ENCODE results near the gene CLEC12A.

Gene CLEC12A

DNA sequence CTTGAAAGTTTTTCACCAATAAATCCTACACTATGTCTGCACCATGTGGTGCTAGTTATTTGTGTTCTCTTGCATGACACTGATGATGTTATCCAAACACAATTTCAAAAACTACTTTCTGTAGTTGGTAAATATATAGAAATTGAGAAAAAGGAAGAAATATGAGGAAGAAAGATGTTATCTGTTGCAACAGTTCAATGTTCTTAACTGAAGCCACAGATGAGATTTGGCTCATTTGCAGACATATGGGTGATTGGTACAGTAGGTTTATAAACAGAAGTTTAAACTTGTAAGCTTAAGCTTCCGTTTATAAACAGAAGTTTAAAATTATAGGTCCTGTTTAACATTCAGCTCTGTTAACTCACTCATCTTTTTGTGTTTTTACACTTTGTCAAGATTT is at the start of gene CLEC12A:
Gene CLEC12A (plus strand): TSS at position 229 of the 400 bp plus-strand sequence. CDS start 188 bp downstream, outside the sequence.
- peaks cover 13% of the 10 kb centered on the region for H3K27me3 Mint-ChIP-seq
- DNase-seq (ENCODE audit: low spot score in 2 of 2), result no peak
- ATAC-seq (ENCODE audit: low read depth), result no peak
- peaks cover 14% of the 10 kb centered on the region for H3K36me3 Mint-ChIP-seq
- peaks cover 9% of the 10 kb centered on the region for H3K9me3 Mint-ChIP-seq
- H3K4me3 Mint-ChIP-seq, result no peak within 1 kb of the TSS
- H3K4me1 Mint-ChIP-seq, result peaks cover 4% of the 10 kb centered on the region
- H3K27ac Mint-ChIP-seq, result no peak within 1 kb of the TSS

DNA sequence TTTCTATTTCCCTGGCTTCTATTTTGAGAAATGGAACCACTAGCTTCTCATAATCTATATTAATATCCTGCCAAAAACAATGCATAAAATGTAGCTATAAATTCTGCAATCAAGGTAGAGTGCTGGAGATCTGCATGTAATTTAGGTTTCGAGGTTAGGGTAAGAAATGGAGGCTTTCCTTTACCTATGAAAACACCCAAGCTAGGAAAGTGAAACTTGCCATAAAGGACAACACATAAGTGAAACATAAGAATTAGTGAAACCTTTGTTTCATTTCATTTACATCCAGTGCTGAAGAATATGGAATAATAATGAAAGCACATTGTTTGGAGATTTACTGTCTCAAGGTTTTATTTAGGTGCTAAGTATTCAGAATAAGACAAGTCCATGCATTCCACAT is 48.8 kb upstream of the CLEC12A start:
- Mint-ChIP-seq H3K27me3 (peaks cover 16% of the 10 kb centered on the region), H3K9me3 (no peaks in the 10 kb centered on the region), H3K36me3 (no peaks in the 10 kb centered on the region), H3K4me3 (no peak overlapping the region), H3K27ac (no peak overlapping the region), H3K4me1 (peaks cover 4% of the 10 kb centered on the region)
- ATAC-seq (ENCODE audit: low read depth) (no peak), DNase-seq (ENCODE audit: low spot score in 2 of 2) (no peak)

DNA sequence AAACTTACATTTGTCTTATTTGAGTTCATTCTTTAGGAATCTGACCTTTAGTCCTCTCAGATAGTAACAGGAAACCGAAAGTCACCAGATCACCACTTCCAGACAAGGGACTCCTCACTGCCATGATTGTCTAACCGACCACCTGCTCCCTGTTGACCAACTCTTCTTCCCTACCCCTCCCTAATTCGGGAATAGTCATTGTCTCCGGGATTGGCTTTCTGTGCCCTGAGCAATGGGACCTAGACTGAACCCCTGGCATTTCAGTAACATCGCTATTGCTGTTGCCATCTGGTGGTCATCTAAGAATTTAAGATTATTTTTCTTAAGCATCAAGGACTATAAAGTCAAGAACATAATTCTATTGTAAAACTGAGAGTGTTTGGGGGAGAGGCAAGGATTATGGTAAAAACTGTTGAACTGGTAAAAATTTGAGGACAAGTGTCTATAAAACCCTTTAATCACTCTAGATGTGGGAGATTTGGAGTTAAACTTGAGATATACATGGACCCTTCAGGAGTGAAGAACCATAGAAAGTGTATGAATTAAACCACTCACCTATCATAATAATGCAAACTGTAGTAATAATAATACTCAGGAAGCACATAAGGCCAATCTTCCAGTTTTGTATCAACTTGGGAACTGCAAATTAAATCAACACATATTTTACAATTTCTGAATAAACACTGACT is 45.4 kb upstream of the CLEC12A start:
- Mint-ChIP-seq H3K27ac (no peak overlapping the region), H3K36me3 (no peaks in the 10 kb centered on the region), H3K9me3 (no peaks in the 10 kb centered on the region), H3K4me1 (peaks cover 4% of the 10 kb centered on the region), H3K27me3 (peaks cover 8% of the 10 kb centered on the region), H3K4me3 (peak overlapping the region; percentile 76)
- DNase-seq (ENCODE audit: low spot score in 2 of 2) (peak in 1 of 2 donors; percentile 20), ATAC-seq (ENCODE audit: low read depth) (peak; percentile 53)

DNA sequence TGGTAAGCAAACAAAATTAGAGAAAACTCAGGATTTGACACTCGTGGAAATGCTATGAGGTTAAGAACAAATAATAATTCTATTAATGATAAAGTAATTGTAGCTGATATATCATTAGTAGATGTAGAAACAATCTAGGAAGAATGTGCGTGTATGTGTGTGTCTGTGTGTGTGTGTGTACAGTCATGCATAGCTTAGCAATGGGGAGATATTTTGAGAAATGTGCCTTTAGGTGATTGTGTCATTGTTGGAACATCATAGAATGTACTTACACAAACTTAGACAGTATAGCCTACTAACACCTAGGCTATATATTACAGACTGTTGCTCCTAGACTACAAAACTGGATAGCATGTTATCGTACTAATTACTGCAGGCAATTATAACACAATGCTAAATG is 44.3 kb upstream of the CLEC12A start:
- Mint-ChIP-seq H3K36me3 (no peaks in the 10 kb centered on the region), H3K4me1 (peaks cover 4% of the 10 kb centered on the region), H3K27ac (no peak overlapping the region), H3K9me3 (no peaks in the 10 kb centered on the region), H3K4me3 (no peak overlapping the region), H3K27me3 (peaks cover 8% of the 10 kb centered on the region)
- DNase-seq (ENCODE audit: low spot score in 2 of 2), result no peak
- ATAC-seq (ENCODE audit: low read depth), result no peak

DNA sequence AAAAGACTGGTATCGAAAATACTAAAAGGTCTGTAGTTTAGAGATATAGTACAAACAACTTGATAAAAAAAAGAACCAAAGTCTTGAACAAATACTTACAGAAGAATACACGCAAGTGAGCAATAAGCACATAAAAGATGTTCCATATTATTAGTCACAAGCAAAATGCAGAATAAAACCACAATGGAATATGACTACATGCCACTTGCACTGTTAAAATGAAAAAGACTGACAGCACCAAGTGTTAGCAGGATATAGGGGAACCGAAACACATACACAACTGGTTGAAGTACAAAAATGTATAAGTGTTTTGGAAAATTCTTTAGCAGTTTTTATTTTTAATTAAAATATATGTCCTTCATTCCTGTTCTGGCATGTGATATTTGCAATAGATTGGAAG is 42.6 kb upstream of the CLEC12A start:
- Mint-ChIP-seq H3K4me3 (no peak overlapping the region), H3K9me3 (no peaks in the 10 kb centered on the region), H3K27ac (no peak overlapping the region), H3K36me3 (no peaks in the 10 kb centered on the region), H3K4me1 (peaks cover 4% of the 10 kb centered on the region), H3K27me3 (peaks cover 14% of the 10 kb centered on the region)
- no peak for DNase-seq (ENCODE audit: low spot score in 2 of 2)
- no peak for ATAC-seq (ENCODE audit: low read depth)

DNA sequence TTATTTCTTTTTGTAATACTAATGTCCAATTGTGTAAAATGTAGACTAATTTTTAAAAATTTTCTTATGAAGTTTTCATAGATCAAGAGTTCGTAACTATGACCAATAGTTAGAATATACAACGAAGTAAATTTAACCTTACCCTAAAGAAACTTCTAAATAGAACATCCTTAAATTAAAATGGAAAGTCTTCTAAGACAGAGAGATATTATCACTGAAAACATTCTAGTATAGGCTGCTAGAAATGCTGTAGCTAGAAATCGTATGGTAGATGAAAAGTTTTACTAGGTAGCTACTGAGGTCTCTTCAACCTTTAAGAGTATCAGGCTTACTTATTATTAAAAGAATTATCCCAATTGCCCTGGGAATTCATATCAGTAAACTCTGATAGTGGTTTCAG is 40.0 kb upstream of the CLEC12A start:
- no peak overlapping the region for H3K4me3 Mint-ChIP-seq
- no peaks in the 10 kb centered on the region for H3K9me3 Mint-ChIP-seq
- H3K27me3 Mint-ChIP-seq, result peaks cover 19% of the 10 kb centered on the region
- no peak for DNase-seq (ENCODE audit: low spot score in 2 of 2)
- no peak overlapping the region for H3K27ac Mint-ChIP-seq
- H3K36me3 Mint-ChIP-seq, result no peaks in the 10 kb centered on the region
- ATAC-seq (ENCODE audit: low read depth), result no peak
- H3K4me1 Mint-ChIP-seq, result no peaks in the 10 kb centered on the region

DNA sequence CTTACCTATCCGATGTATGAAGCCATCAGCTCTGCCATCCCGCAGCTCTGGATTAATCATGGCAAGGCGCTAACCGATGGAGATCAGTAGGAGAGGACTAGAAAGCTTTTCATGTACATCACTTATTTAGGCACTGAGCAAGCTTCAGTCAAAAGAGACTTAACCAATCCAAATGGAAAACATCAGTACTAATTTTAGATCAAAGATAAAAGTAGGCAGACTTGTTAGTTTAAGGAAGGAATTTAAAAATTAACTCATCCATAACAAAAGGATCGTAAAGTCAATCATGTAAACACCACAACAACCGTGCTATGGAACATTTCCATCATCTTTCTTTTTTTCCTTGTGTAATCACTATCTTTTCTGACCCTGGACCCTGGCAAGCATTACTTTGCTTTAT is 38.9 kb upstream of the CLEC12A start, which contains the start of gene CLEC2A:
Gene CLEC2A (minus strand): TSS at position 101 of the 400 bp plus-strand sequence. CDS start 41 bp downstream, at position 60.
- no peaks in the 10 kb centered on the region for H3K9me3 Mint-ChIP-seq
- peaks cover 15% of the 10 kb centered on the region for H3K27me3 Mint-ChIP-seq
- no peaks in the 10 kb centered on the region for H3K4me1 Mint-ChIP-seq

DNA sequence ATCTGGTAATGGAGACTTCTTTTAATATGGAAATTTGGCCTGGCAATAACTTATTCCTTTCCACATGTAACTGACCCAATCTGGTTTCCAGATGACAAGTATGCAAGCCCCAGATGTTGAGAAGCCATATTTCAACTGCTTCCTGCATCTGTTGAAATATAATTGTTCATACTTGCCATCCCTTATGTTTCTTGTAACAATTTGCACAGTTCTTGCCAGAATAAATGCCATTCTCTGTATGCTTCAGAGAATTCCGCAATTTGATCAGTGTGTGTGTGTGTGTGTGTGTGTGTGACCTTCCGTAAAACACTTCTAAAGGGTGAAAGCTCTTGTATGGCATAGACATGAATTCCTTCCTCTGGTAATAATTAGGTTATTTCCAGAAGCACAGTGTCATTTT is 37.3 kb upstream of the CLEC12A start:
- no peak for DNase-seq (ENCODE audit: low spot score in 2 of 2)
- peaks cover 14% of the 10 kb centered on the region for H3K27me3 Mint-ChIP-seq
- no peak overlapping the region for H3K4me3 Mint-ChIP-seq
- H3K9me3 Mint-ChIP-seq, result no peaks in the 10 kb centered on the region
- no peaks in the 10 kb centered on the region for H3K4me1 Mint-ChIP-seq
- no peak for ATAC-seq (ENCODE audit: low read depth)
- no peaks in the 10 kb centered on the region for H3K36me3 Mint-ChIP-seq
- H3K27ac Mint-ChIP-seq, result no peak overlapping the region

More for the DNA sequence above, 38.9 kb upstream of the CLEC12A start, which contains the start of gene CLEC2A:
- DNase-seq (ENCODE audit: low spot score in 2 of 2) (no peak), ATAC-seq (ENCODE audit: low read depth) (no peak)
- H3K36me3 Mint-ChIP-seq, result no peaks in the 10 kb centered on the region
- no peak within 1 kb of the TSS for H3K4me3 Mint-ChIP-seq
- no peak within 1 kb of the TSS for H3K27ac Mint-ChIP-seq

DNA sequence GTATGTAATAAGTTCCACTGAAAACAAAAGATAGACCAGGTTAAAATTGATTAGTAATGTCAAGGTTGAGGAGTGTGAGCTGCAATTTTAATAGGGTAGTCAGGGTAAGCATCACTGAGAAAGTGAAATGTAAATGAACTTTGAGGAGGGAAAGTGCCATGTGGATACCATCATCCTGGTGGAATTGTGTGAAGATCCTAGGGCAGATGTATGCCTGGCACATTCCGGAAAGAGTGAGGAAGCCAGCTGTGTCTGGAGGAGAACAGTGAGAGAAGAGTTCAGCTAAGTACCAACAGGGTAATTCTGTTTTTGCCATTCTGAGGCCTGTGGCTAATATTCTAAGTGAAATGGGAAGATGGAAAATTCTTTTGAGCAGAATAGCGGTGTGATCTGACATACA is 36.2 kb upstream of the CLEC12A start:
- Mint-ChIP-seq H3K36me3 (no peaks in the 10 kb centered on the region), H3K27ac (no peak overlapping the region), H3K27me3 (peaks cover 14% of the 10 kb centered on the region), H3K4me3 (no peak overlapping the region), H3K4me1 (no peaks in the 10 kb centered on the region), H3K9me3 (no peaks in the 10 kb centered on the region)
- ATAC-seq (ENCODE audit: low read depth), result no peak
- no peak for DNase-seq (ENCODE audit: low spot score in 2 of 2)

DNA sequence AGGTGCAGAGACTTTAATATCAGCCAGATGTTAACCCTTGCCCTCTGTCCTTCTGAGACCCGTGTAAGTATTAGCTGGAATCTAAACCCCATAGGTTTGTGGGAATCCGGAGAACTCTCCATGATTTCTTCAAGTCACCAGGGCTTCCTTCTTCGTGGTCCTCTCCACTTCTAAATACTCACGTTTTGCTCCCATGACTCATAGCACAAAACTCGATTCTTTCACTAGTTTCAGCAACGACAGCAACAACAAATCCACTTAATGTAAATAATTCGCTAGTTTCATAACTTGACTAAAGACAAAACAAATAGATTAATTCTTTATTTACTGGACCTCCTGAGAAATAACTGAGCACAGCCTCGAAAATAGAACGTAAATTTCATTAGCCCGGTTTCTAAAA is 34.6 kb upstream of the CLEC12A start:
- no peak for ATAC-seq (ENCODE audit: low read depth)
- H3K27me3 Mint-ChIP-seq, result peaks cover 16% of the 10 kb centered on the region

DNA sequence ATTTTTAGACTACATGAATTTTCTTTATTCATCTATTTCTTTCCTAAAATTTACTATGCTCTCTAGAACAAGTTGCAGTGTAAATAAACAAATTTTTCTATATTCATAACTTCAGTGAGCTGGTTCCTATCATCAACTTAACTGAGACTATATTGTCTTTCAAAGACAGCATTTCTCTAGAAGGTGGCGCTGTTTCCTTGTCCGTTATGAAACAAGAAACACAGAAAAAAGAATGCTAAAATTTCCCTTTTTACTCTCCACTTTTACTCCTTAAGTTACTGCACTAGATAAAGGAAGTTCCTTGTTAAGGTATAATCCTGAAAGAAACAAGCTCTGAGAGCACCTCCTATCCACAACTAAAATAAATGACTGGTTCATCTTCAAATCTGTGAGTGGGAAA is 30.8 kb upstream of the CLEC12A start:
- Mint-ChIP-seq H3K4me1 (peaks cover 9% of the 10 kb centered on the region), H3K9me3 (no peaks in the 10 kb centered on the region), H3K36me3 (no peaks in the 10 kb centered on the region), H3K27ac (no peak overlapping the region), H3K4me3 (no peak overlapping the region), H3K27me3 (peaks cover 3% of the 10 kb centered on the region)
- DNase-seq (ENCODE audit: low spot score in 2 of 2) (no peak), ATAC-seq (ENCODE audit: low read depth) (no peak)

More for the DNA sequence above, 34.6 kb upstream of the CLEC12A start:
- Mint-ChIP-seq H3K4me3 (no peak overlapping the region), H3K4me1 (peaks cover 2% of the 10 kb centered on the region), H3K9me3 (no peaks in the 10 kb centered on the region), H3K27ac (no peak overlapping the region), H3K36me3 (no peaks in the 10 kb centered on the region)
- DNase-seq (ENCODE audit: low spot score in 2 of 2), result no peak

DNA sequence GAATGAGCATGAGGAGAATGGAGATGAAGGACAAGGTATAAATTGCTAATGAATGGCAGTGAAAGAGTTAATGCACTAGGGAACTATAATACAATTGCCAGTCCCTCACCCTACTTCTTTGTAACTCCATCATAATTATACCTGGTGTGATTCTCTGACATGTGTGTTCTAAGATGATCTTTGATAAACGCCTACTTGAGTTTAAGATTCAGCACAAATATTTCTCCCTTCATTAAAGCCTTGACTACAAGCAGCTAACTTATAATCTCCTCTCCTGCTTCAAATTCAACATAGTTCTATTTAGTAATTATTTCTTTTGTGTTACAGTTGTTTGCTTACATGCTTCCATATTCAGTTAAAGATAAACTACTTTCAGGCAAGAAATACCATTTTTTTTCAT is 29.4 kb upstream of the CLEC12A start:
- Mint-ChIP-seq H3K27ac (no peak overlapping the region), H3K4me1 (peaks cover 9% of the 10 kb centered on the region), H3K9me3 (no peaks in the 10 kb centered on the region), H3K4me3 (no peak overlapping the region), H3K27me3 (peaks cover 3% of the 10 kb centered on the region), H3K36me3 (no peaks in the 10 kb centered on the region)
- DNase-seq (ENCODE audit: low spot score in 2 of 2) (no peak), ATAC-seq (ENCODE audit: low read depth) (no peak)

DNA sequence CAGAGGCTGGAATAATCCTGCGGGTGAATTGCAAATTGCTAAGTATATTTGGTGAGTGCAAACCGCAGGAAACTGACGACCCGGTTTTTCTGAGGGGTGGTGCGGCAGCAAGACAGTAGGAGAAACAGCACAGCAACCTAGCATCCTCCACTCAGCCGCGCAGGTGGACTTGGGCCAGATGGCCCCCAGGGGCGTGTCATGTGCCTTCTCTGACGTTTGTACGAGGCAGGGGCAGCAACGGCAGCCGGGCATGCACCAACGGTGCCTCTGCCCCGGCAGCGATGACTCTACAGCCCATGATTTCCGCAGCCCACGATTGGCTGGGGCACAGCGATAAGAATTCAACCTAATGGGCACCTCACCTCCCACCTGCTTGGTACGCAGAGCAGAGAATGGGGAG is 28.0 kb upstream of the CLEC12A start:
- no peaks in the 10 kb centered on the region for H3K9me3 Mint-ChIP-seq
- no peaks in the 10 kb centered on the region for H3K36me3 Mint-ChIP-seq
- no peak for DNase-seq (ENCODE audit: low spot score in 2 of 2)
- no peak overlapping the region for H3K27ac Mint-ChIP-seq
- H3K4me1 Mint-ChIP-seq, result peaks cover 16% of the 10 kb centered on the region
- peaks cover 3% of the 10 kb centered on the region for H3K27me3 Mint-ChIP-seq
- H3K4me3 Mint-ChIP-seq, result peak overlapping the region; percentile 52
- ATAC-seq (ENCODE audit: low read depth), result peak; percentile 77

DNA sequence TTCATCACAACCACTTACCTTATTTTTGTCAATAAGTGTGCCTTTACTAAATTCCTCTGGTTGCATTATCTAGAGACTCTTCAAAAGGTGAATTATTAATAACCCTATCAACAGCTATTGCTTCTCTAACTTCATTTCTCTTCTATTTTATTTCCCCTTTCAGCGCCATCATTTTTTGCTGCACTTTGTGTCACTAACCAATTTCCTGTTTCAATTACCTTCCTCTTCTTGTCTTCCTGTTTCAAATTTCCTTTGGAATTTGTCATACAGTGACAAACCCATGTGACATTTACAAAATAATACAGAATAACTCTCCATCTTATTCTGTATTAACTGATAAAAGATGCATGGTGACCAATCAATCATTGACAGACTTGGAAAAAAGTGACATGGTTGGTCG is 26.8 kb upstream of the CLEC12A start:
- no peaks in the 10 kb centered on the region for H3K36me3 Mint-ChIP-seq
- peaks cover 3% of the 10 kb centered on the region for H3K27me3 Mint-ChIP-seq
- DNase-seq (ENCODE audit: low spot score in 2 of 2), result no peak
- no peaks in the 10 kb centered on the region for H3K9me3 Mint-ChIP-seq
- ATAC-seq (ENCODE audit: low read depth), result no peak
- H3K4me3 Mint-ChIP-seq, result no peak overlapping the region
- no peak overlapping the region for H3K27ac Mint-ChIP-seq
- peaks cover 20% of the 10 kb centered on the region for H3K4me1 Mint-ChIP-seq

DNA sequence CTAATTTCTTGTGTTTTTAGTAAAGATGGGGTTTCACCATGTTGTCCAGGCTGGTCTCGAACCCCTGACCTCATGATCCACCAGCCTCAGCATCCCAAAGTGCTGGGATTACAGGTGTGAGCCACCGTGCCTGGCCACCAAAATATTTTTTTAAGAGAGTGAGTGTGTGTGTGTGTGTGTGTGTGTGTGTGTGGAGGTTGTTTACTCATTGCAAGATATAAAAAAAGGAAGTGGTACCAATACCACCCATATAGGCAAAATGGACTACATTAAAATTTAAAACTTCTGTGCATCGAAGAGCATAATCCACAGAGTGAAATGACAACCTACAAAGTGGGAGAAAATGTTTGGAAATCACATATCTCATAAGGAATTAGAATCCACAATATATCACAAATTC is 23.5 kb upstream of the CLEC12A start:
- Mint-ChIP-seq H3K27me3 (no peaks in the 10 kb centered on the region), H3K4me3 (peak overlapping the region; percentile 27), H3K36me3 (no peaks in the 10 kb centered on the region), H3K4me1 (peaks cover 29% of the 10 kb centered on the region), H3K9me3 (no peaks in the 10 kb centered on the region), H3K27ac (peak overlapping the region; percentile 77)
- ATAC-seq (ENCODE audit: low read depth) (peak; percentile 18), DNase-seq (ENCODE audit: low spot score in 2 of 2) (peak in 1 of 2 donors; percentile 36)

Data from memory B cell (primary cell).